IMR-90 (cell line): ENCODE data around the gene SHROOM3. TPM values are rescaled to one million over a fixed set of nuclear protein-coding genes. Genes with fewer than 3 reads are reported as not detected.

Experiments
- ATAC-seq: fragments of 200-7000 bp; cut with Tn5 transposase; 2 replicates; pipeline ENCODE4 v1.9.1; 2020; ENCODE audit warnings: low read depth, mild to moderate bottlenecking, moderate library complexity
- BruUV-seq: library from RNA; stranded (reverse); fragments of 400-500 nt; replicated peaks from 2 replicates; lab custom pipeline; 2021; lab: Mats Ljungman, UMichigan
- CTCF ChIA-PET: fragments of 300-600 bp; formaldehyde crosslinking; extraction: SDS; loops from one replicate; lab custom pipeline; 2021; ENCODE audit warnings: antibody characterized with exemption; lab: Yijun Ruan, JAX
- POLR2A ChIA-PET: fragments of 300-600 bp; sonication (Branson Sonifier 250); formaldehyde crosslinking; loops from one replicate; lab custom pipeline; 2022; ENCODE audit warnings: antibody characterized with exemption; ENCODE audit not compliant: unreplicated experiment; lab: Charles Lee
- DNase-seq: peaks from one replicate; pipeline ENCODE4 v3.0.0; 2013
- H2AFZ ChIP-seq: replicated peaks from 2 replicates; pipeline ENCODE3; 2013; ENCODE audit warnings: low read length, mild to moderate bottlenecking; ENCODE audit not compliant: poor library complexity
- H2AK5ac ChIP-seq: 2 replicates; pipeline ENCODE4 v1.6.1; 2013; ENCODE audit warnings: low read depth, low read length, inconsistent platforms
- H2AK9ac ChIP-seq: replicated peaks from 2 replicates; pipeline ENCODE3; 2013; ENCODE audit warnings: mild to moderate bottlenecking, low read depth, low read length, moderate library complexity; ENCODE audit not compliant: poor library complexity
- H2BK120ac ChIP-seq: 2 replicates; pipeline ENCODE4 v1.6.1; 2013; ENCODE audit warnings: low read depth, low read length, inconsistent platforms
- H2BK15ac ChIP-seq: 3 replicates; pipeline ENCODE4 v1.6.1; 2013; ENCODE audit warnings: low read depth, low read length, inconsistent platforms
- H2BK20ac ChIP-seq: 2 replicates; pipeline ENCODE4 v1.6.1; 2013; ENCODE audit warnings: low read depth, mild to moderate bottlenecking, inconsistent platforms, low read length, moderate library complexity
- H2BK5ac ChIP-seq: 2 replicates; pipeline ENCODE4 v1.6.1; 2013; ENCODE audit warnings: mild to moderate bottlenecking, low read depth, low read length, inconsistent platforms; ENCODE audit not compliant: poor library complexity, severe bottlenecking
- H3K14ac ChIP-seq: replicated peaks from 2 replicates; pipeline ENCODE4 v1.6.1; 2013; ENCODE audit warnings: low read depth, low read length, inconsistent platforms
- H3K18ac ChIP-seq: 2 replicates; pipeline ENCODE4 v1.6.1; 2013; ENCODE audit warnings: low read depth, low read length, control low read depth
- H3K23ac ChIP-seq: 2 replicates; pipeline ENCODE4 v1.6.1; 2013; ENCODE audit warnings: low read depth, low read length, inconsistent platforms
- H3K27ac ChIP-seq: 2 replicates; pipeline ENCODE4 v1.5.1; 2013; ENCODE audit warnings: mild to moderate bottlenecking, control low read depth, low read length; ENCODE audit not compliant: insufficient read depth
- H3K27me3 ChIP-seq: 2 replicates; pipeline ENCODE4 v1.6.1; 2013; ENCODE audit warnings: low read length; ENCODE audit not compliant: control insufficient read depth, insufficient read depth
- H3K36me3 ChIP-seq: 2 replicates; pipeline ENCODE4 v1.6.1; 2013; ENCODE audit warnings: low read length, mixed read lengths; ENCODE audit not compliant: control insufficient read depth, insufficient read depth
- H3K4ac ChIP-seq: 2 replicates; pipeline ENCODE4 v1.6.1; 2013; ENCODE audit warnings: low read depth, low read length, inconsistent platforms
- H3K4me1 ChIP-seq: 2 replicates; pipeline ENCODE4 v1.6.1; 2013; ENCODE audit warnings: low read length, mixed read lengths; ENCODE audit not compliant: control insufficient read depth, insufficient read depth
- H3K4me2 ChIP-seq: 2 replicates; pipeline ENCODE4 v1.6.1; 2013; ENCODE audit warnings: low read depth, mild to moderate bottlenecking, control low read depth, low read length, moderate library complexity
- H3K4me3 ChIP-seq: 2 replicates; pipeline ENCODE4 v1.5.1; 2013; ENCODE audit warnings: low read depth, mild to moderate bottlenecking, control low read depth, low read length, moderate library complexity; ENCODE audit not compliant: insufficient read depth
- H3K56ac ChIP-seq: 2 replicates; pipeline ENCODE4 v1.6.1; 2013; ENCODE audit warnings: low read length, inconsistent platforms; ENCODE audit not compliant: insufficient read depth; ENCODE audit errors: extremely low read depth
- H3K79me1 ChIP-seq, 2 experiments: 2 replicates each; pipeline ENCODE4 v1.6.1; 2013; ENCODE audit warnings: low read length in 2 of 2, inconsistent platforms in 1 of 2, low read depth in 1 of 2
- H3K9ac ChIP-seq: 2 replicates; pipeline ENCODE4 v1.6.1; 2013; ENCODE audit warnings: low read depth, low read length, control low read depth
- H3K9me1 ChIP-seq: 2 replicates; pipeline ENCODE4 v1.6.1; 2013; ENCODE audit warnings: low read length, inconsistent platforms; ENCODE audit not compliant: insufficient read depth
- H3K9me3 ChIP-seq: 2 replicates; pipeline ENCODE4 v1.6.1; 2013; ENCODE audit warnings: low read length; ENCODE audit not compliant: control insufficient read depth, insufficient read depth
- H4K20me1 ChIP-seq: 2 replicates; pipeline ENCODE4 v1.6.1; 2013; ENCODE audit warnings: low read length, inconsistent platforms; ENCODE audit not compliant: insufficient read depth
- H4K5ac ChIP-seq: 2 replicates; pipeline ENCODE4 v1.6.1; 2013; ENCODE audit warnings: mild to moderate bottlenecking, low read depth, low read length, control low read depth
- H4K8ac ChIP-seq, 2 experiments: 2 replicates each; pipeline ENCODE4 v1.6.1; 2013; ENCODE audit warnings: low read depth in 2 of 2, low read length in 2 of 2, control low read depth in 1 of 2, inconsistent platforms in 1 of 2
- H4K91ac ChIP-seq: 2 replicates; pipeline ENCODE4 v1.6.1; 2013; ENCODE audit warnings: low read depth, low read length, inconsistent platforms; ENCODE audit not compliant: insufficient read depth
- BHLHE40 ChIP-seq: fragments of 150-350 bp; IDR thresholded peaks from 2 replicates; pipeline ENCODE4 v1.6.1; 2016; ENCODE audit warnings: mild to moderate bottlenecking, low read depth, low read length
- CEBPB ChIP-seq: IDR thresholded peaks from 2 replicates; pipeline ENCODE4 v1.6.1; 2012; ENCODE audit warnings: low read depth, low read length, improper control_type of control experiment
- CHD1 ChIP-seq: IDR thresholded peaks from 2 replicates; pipeline ENCODE4 v1.6.1; 2012; ENCODE audit warnings: low read depth, low read length, improper control_type of control experiment
- FOS ChIP-seq: fragments of 150-350 bp; IDR thresholded peaks from 2 replicates; pipeline ENCODE4 v1.6.1; 2016; ENCODE audit warnings: low read depth, low read length
- MAFK ChIP-seq: IDR thresholded peaks from 2 replicates; pipeline ENCODE4 v1.6.1; 2012; ENCODE audit warnings: low read depth, low read length, improper control_type of control experiment
- MAZ ChIP-seq: IDR thresholded peaks from 2 replicates; pipeline ENCODE4 v1.6.1; 2012; ENCODE audit warnings: low read depth, mild to moderate bottlenecking, low read length, improper control_type of control experiment, moderate library complexity, borderline replicate concordance
- MXI1 ChIP-seq: IDR thresholded peaks from 2 replicates; pipeline ENCODE4 v1.6.1; 2012; ENCODE audit warnings: low read depth, mild to moderate bottlenecking, low read length, moderate library complexity, borderline replicate concordance
- NFE2L2 ChIP-seq: fragments of 150-350 bp; IDR thresholded peaks from 2 replicates; pipeline ENCODE4 v1.6.1; 2016; ENCODE audit warnings: low read depth, mild to moderate bottlenecking, low read length
- POLR2A ChIP-seq: IDR thresholded peaks from 2 replicates; pipeline ENCODE4 v1.6.1; 2012; ENCODE audit warnings: mild to moderate bottlenecking, low read depth, low read length
- RAD21 ChIP-seq: IDR thresholded peaks from 2 replicates; pipeline ENCODE4 v1.6.1; 2012; ENCODE audit warnings: low read length, improper control_type of control experiment
- RCOR1 ChIP-seq: IDR thresholded peaks from 2 replicates; pipeline ENCODE4 v1.6.1; 2012; ENCODE audit warnings: mild to moderate bottlenecking, low read length, improper control_type of control experiment; ENCODE audit not compliant: insufficient replicate concordance
- WGBS, 2 experiments: methylation state at CpG; one replicate each; pipeline versions ENCODE4 v1.1.5 to v1.1.7; 2013; ENCODE audit warnings: missing lambda C conversion rate in 2 of 2; ENCODE audit not compliant: insufficient read length in 1 of 2; ENCODE audit errors: extremely low coverage in 2 of 2; 5-methylcytosine and 5-hydroxymethylcytosine counted together
- dilution Hi-C: fragments of 300-500 bp; cut with HindIII; formaldehyde crosslinking; loops from one replicate; pipeline ENCODE4 v1.14.3; 2018; ENCODE audit warnings: low sequenced_read_pairs; ENCODE audit not compliant: unreplicated experiment
- in situ Hi-C: fragments of 300-500 bp; cut with MboI; formaldehyde crosslinking; loops from 3 replicates; pipeline ENCODE4 v1.14.3; 2019; ENCODE audit warnings: low sequenced_read_pairs, inconsistent platforms, mixed read lengths
- intact Hi-C: fragments of 100-400 bp; cut with micrococcal nuclease; formaldehyde crosslinking; loops from 2 replicates; pipeline ENCODE4 v1.10.0; 2022
- polyA plus RNA-seq, 3 experiments: library from polyadenylated mRNA; depleted of rRNA; stranded (reverse); fragments of >200 nt; gene quantifications; 2 replicates each; pipeline ENCODE4 v1.2.3, GENCODE V29; 2012; ENCODE audit warnings: low replicate concordance in 1 of 3
- total RNA-seq: library from RNA; depleted of rRNA; stranded (reverse); fragments of >200 nt; gene quantifications from 2 replicates; pipeline ENCODE4 v1.2.3, GENCODE V29; 2012
- TF ChIP-seq, protein P1 (sequence below): fragments of 150-350 bp; IDR thresholded peaks from 2 replicates; pipeline ENCODE4 v1.6.1; 2017; ENCODE audit warnings: mild to moderate bottlenecking, antibody characterized with exemption, low read length, low read depth
- TF ChIP-seq, protein P2 (sequence below): fragments of 150-350 bp; IDR thresholded peaks from 2 replicates; pipeline ENCODE4 v1.6.1; 2016; ENCODE audit warnings: low read depth, mild to moderate bottlenecking, low read length, moderate library complexity, borderline replicate concordance
- TF ChIP-seq, protein P3 (sequence below): conservative IDR thresholded peaks from 2 replicates; pipeline ENCODE4 v1.5.1; 2012; ENCODE audit warnings: mild to moderate bottlenecking, low read depth, low read length, improper control_type of control experiment

The SHROOM3 gene
- total and polyA plus RNA-seq, 2 of the 4 experiments (the other 2 are of a cell fraction) = 10.8 to 19.5 TPM

GRCh38 chr4:76697129-76697803 is 262.2 kb downstream of the SHROOM3 start:
- Histone ChIP-seq H3K23ac (peak overlapping the region; percentile 68; the same call in 1 of the 2 replicates), H4K20me1 (no peaks in the 10 kb centered on the region), H3K9me1 (peaks cover 32% of the 10 kb centered on the region), H2AK5ac (peak overlapping the region; percentile 62; the same call in 1 of the 2 replicates), H3K4me2 (no peak overlapping the region), H3K56ac (no peak overlapping the region), H3K79me1 (peaks cover 36 to 78% of the 10 kb centered on the region in 2 experiments), H4K8ac (peak overlapping the region in 1 of 2 experiments; percentile 66; a peak in 1 of 4 replicates), H4K5ac (peak overlapping the region; percentile 17; the same call in 1 of the 2 replicates), H2BK120ac (peak overlapping the region; percentile 26; the same call in 1 of the 2 replicates), H2BK5ac (no peak overlapping the region), H2BK15ac (peak overlapping the region; percentile 31; the same call in 1 of the 3 replicates), H3K4ac (peak overlapping the region; percentile 56), H3K4me1 (peaks cover 18% of the 10 kb centered on the region), H3K27ac (no peak overlapping the region), H3K27me3 (no peaks in the 10 kb centered on the region), H2AK9ac (no peak overlapping the region), H3K18ac (peak overlapping the region; percentile 34; the same call in 1 of the 2 replicates), H3K4me3 (no peak overlapping the region), H3K14ac (0 out of 2 replicates have a peak overlapping the region, but pooled peaks have one; percentile 55), H3K9me3 (no peaks in the 10 kb centered on the region), H3K36me3 (no peaks in the 10 kb centered on the region), H3K9ac (no peak overlapping the region), H4K91ac (0 out of 2 replicates have a peak overlapping the region, but pooled peaks have one; percentile 17), H2AFZ (no peak overlapping the region), H2BK20ac (peak overlapping the region; percentile 16; the same call in 1 of the 2 replicates)
- in situ Hi-C loops (no loop called here), dilution Hi-C loops (no loop called here), intact Hi-C loops (no loop called here)
- BruUV-seq = no TSS peak
- no peak for ATAC-seq
- no peak for DNase-seq
- no peak for TF ChIP-seq FOS
- no peak for TF ChIP-seq BHLHE40
- no peak for TF ChIP-seq RAD21
- no peak for TF ChIP-seq CEBPB
- TF ChIP-seq, protein P1, sequence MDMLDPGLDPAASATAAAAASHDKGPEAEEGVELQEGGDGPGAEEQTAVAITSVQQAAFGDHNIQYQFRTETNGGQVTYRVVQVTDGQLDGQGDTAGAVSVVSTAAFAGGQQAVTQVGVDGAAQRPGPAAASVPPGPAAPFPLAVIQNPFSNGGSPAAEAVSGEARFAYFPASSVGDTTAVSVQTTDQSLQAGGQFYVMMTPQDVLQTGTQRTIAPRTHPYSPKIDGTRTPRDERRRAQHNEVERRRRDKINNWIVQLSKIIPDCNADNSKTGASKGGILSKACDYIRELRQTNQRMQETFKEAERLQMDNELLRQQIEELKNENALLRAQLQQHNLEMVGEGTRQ = no peak
- no peak for TF ChIP-seq CHD1
- TF ChIP-seq, protein P2, sequence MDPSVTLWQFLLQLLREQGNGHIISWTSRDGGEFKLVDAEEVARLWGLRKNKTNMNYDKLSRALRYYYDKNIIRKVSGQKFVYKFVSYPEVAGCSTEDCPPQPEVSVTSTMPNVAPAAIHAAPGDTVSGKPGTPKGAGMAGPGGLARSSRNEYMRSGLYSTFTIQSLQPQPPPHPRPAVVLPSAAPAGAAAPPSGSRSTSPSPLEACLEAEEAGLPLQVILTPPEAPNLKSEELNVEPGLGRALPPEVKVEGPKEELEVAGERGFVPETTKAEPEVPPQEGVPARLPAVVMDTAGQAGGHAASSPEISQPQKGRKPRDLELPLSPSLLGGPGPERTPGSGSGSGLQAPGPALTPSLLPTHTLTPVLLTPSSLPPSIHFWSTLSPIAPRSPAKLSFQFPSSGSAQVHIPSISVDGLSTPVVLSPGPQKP = no peak
- TF ChIP-seq MXI1 = no peak
- TF ChIP-seq MAZ = no peak
- no peak for TF ChIP-seq MAFK
- no peak for TF ChIP-seq POLR2A
- TF ChIP-seq NFE2L2 = no peak
- TF ChIP-seq RCOR1 = no peak
- TF ChIP-seq, protein P3, sequence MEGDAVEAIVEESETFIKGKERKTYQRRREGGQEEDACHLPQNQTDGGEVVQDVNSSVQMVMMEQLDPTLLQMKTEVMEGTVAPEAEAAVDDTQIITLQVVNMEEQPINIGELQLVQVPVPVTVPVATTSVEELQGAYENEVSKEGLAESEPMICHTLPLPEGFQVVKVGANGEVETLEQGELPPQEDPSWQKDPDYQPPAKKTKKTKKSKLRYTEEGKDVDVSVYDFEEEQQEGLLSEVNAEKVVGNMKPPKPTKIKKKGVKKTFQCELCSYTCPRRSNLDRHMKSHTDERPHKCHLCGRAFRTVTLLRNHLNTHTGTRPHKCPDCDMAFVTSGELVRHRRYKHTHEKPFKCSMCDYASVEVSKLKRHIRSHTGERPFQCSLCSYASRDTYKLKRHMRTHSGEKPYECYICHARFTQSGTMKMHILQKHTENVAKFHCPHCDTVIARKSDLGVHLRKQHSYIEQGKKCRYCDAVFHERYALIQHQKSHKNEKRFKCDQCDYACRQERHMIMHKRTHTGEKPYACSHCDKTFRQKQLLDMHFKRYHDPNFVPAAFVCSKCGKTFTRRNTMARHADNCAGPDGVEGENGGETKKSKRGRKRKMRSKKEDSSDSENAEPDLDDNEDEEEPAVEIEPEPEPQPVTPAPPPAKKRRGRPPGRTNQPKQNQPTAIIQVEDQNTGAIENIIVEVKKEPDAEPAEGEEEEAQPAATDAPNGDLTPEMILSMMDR = no peak
- POLR2A ChIA-PET = no interaction called here
- WGBS, 2 experiments = 100% methylated on average over 1 of the region's 3 CpGs; no CpG with 5 or more reads in 1 of the 2 experiments
- CTCF ChIA-PET = no interaction called here
